Measurements from ENCODE around the gene MED7.

MED7 gene

DNA sequence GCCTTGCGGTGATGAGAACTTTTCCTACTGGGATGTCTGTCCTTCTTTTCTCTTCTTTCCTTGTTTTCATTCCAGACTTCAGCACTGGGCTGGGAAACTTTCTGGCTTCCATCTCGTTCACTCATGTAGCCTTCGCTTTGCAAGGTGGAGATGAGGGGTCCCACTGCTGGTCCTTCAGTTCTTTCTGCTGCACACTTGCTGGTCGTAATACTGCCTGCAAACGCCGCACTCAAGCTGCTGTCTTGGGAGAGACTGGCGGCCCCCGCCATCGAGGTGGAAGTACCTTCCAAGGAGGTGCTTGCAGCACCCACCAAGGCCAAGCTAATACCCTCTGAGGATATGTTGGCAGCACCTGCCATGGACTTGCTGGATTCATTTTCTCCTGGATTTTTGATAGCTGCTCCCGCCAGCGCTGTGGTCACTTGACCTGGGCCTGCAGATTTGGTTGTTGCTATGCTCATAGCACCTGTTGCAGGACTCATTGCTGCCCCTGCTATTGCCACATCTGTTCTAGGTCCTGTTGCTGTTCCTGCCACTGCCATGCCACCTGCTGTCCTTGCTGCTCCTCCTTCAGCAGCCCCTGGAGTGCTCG is 20.4 kb upstream of the MED7 start:
- DNase-seq: no peak

DNA sequence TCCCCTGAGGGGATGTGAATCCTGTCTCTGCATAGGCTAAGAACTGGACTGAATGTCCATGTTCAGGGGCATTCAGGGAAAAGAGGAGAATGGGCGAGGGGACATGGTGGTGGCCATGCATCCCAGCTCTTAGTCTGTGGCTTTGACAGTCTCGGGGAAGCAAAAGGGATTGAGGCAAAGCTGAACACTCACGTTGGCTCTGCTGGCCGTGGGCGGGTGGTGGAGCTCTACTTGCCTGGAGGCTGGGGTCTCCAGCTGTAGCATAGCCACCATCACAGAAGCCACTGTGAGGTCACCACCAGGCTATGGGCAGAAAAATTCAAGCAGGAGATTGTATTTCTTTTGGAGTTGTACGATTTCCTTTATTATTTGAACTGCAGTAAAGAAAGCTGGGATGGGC is 19.3 kb upstream of the MED7 start:
- DNase-seq: no peak

DNA sequence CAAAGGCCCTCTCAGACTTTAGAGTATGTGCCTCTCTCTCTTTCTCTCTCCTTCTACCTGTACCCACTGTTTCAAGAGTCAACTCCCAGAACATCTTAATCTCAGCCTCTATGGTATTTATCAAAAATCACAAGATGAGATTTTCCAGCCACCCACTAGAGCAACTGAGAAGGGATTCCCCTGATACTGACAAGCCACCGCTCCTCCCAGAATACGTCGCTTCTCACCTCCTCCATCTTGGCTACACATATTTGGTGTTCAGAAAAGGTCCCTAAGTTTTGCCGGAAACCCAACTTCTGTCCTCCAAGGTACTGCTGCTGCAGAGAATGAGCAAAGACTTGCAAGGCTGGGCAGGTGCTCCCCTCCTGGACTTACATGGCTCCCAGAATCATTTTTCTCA is 17.3 kb upstream of the MED7 start:
- DNase-seq: no peak

DNA sequence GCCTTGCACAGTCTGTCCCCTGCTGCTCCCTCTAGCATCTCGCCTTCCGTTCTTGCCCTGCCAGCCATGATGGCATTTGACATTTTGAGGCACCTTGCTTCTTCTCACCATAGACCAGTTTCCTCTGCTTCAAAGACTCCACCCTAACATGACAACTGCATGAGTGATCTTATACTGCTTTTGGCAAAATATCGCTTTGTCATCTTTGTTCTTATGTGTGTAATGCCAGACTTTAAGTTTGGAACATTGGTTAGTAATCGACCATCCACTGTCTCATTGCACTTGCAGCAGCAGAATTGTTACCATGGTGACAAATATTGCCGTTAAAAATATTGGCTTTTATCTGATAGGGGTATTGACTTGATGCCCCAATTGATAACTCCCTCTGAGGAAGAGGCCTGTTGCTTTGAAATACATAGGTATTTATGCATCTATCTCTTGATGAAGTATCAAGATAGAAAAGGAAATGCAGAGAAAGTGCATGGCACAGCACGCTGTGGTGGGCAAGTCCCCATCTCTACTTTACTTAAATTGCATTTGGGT is 16.6 kb upstream of the MED7 start:
- DNase-seq: no peak

DNA sequence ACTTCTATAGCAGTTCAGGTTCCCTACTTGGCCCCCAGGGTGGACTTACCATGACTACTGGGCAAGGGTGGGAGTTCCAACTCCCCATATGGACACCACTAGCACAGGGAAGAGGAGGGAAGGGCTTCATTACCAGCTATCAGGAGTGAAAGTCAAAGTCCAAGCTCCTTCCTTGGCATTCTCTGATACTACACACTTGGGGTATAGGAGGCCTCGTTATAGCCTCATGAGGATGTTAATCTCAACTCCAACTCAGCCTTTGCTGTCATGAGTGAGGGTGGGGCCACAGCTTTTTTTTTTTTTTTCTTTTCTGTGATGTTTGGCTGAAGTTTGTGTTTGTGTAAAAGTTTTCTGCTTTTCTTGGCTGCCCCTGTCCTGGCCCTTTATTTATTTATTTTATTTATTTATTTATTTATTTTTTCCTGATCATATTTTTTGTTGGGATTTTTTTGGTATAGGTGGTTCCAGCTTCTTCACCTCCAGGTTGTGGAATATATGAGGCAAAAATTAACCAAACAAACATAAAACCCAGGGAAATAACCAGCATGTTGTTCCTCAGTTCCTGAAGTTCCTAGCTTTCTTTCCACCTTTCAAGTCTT is 14.7 kb upstream of the MED7 start:
- DNase-seq: no peak

DNA sequence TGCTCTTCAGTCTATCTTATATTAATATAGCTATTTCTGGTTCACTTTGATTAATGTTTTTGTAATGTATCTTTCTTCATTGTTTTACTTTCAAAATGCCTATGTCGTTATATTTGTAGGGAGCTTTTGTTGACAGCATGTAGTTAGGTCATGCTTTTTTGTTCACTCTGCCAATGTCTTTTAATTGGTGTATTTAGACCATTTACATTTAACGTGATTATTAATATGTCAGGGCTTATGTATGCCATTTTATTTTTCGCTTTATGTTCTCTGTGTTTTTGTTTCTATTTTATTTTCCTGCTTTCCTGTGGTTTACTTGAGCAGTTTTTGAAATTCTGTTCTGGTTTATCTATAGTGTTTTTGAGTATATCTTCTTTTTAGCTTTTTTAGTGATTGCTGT is 12.6 kb upstream of the MED7 start:
- no peak for DNase-seq

DNA sequence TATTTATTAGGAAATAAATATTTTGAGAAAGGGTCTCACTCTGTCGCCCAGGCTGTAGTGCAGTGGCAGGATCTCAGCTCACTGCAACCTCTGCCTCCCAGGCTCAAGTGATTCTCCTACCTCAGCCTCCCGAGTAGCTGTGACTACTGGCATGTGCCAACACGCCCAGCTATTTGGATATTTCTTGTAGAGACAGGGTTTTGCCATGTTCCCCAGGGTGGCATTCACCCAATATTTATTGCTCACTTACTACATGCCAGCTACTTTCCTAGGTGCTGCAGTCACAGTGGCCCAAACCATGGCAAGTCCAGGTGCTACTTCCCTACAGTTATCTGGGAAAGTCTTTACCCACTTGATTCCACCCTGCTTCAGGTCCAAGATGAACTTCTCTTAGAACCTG is 8.3 kb upstream of the MED7 start:
- DNase-seq: no peak

DNA sequence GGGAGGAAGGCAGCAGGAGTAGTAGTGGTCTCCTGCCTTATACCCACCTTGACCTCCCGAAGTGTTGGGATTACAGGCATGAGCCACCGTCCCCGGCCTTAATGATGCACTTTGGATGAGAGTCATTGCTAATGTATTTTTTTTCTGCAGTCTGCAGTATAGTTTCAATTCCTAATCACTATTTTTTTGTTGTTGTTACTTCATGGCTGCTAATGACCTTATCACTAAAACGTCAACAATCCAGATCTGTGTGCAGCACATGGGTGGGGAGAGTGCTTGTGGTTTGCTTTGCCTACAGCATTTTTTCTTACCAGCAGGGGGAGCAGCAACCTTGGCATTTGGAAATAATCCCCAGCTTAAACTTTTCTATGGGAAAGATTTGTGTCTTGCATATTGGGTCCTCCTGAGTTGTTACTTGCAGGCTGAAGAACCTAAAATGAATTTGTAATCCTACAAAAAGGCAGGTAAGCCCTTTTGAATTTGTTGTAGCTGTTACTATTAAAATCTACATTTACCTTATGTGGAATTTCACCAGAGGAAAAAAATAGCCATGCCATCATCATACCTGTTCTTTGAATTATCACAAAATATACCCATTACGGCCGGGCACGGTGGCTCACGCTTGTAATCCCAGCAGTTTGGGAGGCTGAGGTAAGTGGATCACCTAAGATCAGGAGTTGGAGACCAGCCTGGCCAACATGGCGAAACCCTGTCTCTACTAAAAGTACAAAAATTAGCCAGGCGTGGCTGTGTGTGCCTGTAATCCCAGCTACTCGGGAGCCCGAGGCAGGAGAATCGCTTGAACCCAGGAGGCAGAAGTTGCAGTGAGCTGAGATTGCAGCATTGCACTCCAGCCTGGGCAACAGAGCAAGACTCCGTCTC is 6.3 kb upstream of the MED7 start:
- peak; percentile 83 to 84 for DNase-seq

DNA sequence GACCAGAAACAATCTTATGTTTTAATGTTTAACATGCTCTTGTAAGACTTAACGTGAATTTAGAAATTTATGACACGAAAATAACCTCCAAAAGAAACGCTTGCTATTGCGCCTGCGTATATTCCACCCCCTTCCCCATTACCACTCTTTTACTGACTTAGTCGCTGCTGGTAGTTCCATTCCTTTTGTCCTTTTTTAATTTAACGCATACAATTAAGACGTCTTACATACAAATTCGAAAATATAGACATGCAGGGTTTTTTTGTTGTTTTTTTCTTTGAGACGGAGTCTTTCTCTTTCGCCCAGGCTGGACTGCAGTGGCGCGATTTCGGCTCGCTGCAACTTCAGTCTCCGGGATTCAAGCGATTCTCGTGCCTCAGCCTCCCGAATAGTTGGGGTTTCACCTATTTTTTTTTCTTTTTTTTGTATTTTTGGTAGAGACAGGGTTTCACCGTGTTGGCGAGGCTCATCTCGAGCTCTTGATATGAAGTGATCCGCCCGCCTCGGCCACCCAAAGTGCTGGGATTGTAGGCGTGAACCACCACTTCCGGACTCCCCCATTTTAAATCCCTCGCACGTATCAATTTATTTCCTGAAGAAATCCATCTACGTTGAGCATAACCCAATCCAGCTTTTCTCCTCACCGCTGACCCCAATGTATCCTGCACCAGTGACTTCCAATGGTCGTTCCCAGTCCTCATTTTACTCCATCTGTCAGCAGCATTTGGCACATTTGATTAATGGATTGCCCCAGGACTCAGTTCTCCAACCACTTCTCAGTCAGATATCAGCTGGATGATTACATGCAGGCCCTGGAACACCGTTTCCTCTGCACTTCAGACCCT is 684 bp upstream of the MED7 start:
- peak; percentile 47 to 57 for DNase-seq

DNA sequence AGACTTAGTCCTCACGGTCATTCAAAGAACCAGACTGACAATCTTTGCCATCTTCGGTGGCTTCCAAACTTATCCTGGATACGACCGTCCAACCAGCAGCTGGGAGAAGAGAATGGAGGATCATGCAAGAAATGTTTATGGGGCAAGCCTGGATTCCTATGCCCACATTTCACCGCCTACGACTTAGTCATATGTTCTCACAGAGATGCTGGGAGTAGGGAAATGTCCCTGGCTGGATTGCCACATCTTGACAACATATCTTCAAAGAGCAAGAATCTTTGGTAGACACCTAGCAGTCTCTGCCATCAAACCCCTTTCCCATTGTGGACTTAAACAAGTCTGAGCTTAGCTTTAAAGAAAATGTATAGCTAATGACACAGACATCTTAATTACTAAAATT is 5.0 kb downstream of the MED7 start:
- DNase-seq: peak; percentile 46 to 68

DNA sequence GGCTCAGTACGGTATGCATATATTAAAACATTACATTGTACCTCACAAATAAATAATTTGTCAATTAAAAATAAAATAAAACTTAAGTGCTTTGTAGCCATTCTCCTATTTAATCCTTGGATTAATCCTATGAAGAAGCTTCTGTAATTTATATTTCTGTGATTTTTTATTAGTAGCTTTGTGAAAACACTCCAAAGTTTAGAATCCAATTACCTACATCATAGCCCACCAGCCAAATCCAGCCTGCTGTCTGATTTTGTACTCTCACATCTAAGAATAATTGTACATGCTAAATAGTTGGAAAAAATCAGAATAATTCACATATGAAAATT is 10.4 kb downstream of the MED7 start:
- DNase-seq: no peak

DNA sequence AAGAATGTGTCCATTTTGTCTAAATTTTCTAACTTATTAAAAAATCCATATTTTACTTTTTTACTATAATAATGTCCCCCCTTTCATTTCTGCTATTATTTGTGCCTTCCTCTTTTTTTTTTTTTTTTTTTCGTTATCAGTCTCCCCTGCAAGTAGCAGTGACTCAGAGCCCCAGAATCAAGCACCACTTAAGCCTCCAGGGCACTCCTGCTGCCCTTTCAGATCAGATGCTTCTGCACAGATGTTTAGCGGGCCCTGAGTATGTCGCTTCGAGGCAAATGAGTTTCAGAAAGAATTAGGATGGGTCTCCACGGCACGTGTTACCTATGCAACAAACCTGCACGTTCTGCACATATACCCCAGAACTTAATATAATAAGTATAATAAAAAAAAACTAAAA is 11.7 kb downstream of the MED7 start:
- peak in 1 of 2 donors; percentile 14 for DNase-seq

DNA sequence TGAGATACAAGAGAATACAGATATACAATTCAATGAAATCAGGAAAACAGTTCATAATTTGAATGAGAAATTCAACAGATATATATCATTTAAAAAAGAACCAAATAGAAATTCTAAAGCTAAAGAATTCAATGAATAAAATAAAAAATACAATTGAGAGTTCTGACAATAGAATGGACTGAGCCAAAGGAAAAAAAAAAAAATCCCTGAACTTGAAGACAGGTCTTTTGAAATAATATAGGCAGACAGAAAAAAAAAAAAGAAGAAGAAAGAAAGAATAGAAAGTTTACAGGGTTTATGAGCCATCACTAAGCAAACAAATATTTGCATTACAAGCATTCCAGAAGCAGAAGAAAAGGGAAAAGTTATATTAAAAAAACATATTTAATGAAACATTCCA is 21.0 kb downstream of the MED7 start:
- DNase-seq: no peak

DNA sequence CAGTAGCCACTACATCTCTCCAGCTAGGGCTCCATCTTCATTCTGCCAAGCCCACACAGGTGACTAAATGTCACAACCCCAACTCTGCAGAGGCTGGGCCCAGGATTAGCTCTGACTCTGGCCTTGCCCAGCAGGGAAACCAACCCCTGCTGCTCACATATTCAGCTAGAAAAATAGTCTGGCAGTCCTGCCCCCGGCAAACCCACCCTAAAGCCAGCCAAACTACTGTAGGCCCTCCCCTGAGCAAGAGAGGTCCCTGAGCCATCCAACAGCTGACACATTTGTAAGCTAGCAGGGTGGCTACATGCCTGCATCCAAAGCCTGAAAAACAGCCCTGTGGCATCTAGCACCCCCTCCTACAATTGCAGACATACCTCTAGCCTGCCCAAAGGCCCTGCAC is 22.6 kb downstream of the MED7 start:
- DNase-seq: no peak

DNA sequence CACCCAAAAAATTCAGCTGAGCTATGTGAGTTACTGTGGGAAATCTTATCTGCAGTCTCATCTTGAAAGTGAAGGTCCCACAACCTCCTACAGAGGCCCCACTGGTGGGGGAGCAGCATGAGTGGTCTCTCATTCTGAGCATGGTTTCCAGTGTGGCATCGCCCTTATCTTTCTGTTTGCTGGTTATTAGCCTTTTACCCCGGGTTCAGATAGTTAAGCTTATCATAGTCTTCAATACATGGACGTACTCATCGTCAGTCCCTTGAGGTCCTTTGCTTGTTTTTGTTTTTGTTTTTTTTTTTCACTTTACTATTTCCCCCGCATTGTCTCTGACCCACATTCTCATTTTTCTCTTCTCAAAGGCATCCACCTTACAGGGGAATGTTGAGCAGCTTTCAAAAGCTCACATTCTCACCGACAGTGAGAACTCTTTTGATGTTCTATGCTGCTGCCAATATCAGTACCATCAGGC is 26.1 kb downstream of the MED7 start:
- DNase-seq: no peak

DNA sequence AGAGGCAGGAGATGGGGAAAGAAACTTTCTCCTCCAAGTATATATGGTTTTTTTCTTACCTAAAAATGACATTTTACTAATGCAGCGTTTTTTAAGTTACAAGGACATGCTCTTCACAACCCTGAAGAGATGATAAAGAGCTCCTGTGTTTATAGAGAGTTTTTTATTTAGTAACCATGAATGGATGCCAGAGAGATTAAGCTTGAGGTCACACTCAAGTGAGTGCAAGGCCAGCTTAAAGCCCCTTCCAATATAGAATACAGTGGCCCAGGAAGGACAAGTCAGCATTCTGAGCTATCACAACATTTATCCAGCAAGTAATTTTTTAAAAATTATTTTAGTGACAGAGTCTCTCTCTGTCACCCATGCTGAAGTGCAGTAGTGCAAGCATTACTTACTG is 27.2 kb downstream of the MED7 start:
- DNase-seq: no peak

DNA sequence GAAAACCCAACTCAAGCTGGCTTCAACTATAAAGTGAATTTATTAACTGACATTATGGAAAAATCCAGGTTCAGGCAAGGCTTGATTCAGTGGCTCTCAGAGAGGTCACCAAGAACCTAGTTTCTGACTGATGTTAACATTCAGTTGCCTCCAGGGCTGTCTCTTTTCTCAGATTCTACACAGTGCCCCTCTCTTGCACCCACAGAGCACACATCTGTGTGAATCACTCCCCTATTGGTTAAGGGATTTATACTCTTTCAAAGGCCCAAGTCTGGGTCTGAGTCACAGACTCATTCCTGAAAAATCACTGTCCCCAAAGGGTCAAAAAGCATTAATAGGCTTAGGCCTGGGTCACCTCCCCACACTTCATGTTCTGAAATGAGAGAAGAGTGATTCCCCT is 27.7 kb downstream of the MED7 start:
- no peak for DNase-seq

DNA sequence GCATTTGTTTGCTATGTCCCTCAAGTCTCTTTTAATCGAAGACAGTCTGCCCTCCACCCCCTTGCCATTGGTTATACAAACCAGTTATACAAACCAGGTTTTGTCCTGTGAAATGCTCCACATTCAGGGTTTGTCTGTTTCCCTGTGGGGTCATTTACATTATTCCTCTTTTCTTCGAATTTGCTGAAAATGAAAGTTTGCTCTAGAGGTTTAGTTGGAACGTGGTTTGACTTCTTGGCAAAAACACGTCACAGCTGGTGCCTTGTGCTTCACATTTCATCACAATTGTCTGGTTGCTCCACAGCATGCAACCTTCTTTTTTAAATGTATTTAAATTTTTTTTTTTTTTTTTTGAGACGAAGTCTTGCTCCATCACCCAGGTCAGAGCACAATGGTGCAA is 29.7 kb downstream of the MED7 start:
- DNase-seq: peak; percentile 77 to 88

DNA sequence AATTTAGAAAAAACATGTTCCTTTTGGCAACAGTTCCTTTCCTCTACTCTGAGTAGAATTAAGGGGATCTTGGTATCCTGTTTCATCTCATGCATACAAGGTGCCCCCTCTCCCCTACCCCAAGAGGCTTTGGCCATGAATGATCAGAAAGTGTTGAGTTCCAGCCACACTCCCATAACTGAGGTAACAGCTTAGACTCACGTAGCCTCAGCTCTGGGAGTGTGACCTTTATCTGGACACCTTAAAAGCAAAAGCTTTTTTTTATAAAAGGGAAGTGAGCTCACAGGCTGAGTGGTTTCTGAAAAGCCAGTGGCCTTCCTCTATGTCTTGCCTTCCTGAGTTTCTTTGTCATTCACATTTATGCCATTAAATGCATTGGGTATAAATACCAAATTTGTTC is 32.9 kb downstream of the MED7 start:
- peak; percentile 81 to 82 for DNase-seq

DNA sequence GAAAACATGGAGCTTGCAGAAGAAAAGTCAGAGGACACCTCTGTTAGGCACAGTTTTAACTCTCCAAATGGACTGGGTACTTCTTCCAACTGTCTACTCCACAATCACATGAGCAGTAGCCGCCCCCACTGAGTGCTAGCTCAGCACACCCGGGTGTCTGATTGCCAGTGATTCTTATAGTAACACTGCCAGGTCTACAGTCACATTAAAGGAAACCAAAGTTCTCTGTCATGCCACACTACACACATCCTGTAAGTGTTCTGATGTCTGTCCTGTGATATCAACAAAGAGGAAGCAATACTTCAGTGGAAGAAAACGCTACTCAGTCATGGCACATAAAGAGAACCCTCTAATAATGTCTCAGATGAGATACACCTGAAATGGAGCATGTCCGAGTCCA is 33.7 kb downstream of the MED7 start, which contains the start of gene HAVCR2:
TSS of gene HAVCR2 (minus strand) at position 69 of the 400 bp plus-strand sequence. CDS start at position 8, 61 bp downstream.
- DNase-seq: peak; percentile 92

DNA sequence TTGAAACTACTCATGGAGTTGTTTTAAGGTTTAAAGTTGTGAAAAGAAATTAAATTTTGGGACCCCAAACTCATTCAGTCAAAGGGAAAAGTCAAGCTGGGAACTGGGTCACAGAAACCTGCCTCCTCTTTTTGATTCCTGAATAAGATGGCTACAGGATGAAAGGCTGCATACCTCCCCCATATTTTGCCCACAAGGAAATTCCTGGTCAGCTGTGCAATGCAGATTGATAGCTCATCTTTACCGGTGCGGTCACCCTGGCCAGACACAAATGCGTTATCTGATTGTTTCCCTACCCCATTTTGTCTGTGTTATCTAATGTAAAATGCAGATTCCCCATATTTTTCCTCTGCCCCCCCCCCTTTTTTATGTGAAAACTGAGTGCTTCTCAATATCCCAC is 35.2 kb downstream of the MED7 start:
- peak in 1 of 2 donors; percentile 51 for DNase-seq

DNA sequence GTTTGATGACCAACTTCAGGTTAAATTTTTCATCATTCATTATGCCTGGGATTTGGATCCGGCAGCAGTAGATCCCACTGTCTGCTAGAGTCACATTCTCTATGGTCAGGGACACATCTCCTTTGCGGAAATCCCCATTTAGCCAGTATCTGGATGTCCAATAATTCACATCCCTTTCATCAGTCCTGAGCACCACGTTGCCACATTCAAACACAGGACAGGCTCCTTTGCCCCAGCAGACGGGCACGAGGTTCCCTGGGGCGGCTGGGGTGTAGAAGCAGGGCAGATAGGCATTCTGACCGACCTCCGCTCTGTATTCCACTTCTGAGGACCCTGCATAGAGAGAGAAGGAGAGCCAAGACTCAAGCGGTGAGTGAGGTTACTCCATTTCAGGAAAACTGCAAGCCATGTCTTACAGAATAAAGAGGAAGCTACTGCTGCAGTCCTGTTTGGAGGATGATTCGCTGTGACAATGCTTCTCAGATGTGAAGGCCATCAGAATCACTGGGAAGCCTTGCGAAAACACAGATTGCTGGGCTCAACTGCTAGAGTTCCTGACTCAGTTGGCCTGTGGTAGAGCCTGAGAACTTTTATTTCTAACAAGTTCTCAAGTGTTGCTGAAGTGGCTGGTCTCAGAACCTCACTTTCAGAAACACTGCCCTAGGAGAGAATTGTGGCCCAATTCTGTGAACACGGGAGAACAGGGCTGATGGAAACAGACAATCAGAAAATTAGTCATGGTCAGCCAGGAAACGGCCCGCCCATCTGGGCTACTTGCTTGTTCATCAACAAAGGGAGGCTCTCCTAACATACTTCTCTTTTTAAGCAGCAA is 35.8 kb downstream of the MED7 start:
- DNase-seq: peak; percentile 88 to 89

Measured in inflammatory macrophage (primary cell).